Measurements from ENCODE around the gene DCAF8L1. TPM values are rescaled to one million over a fixed set of nuclear protein-coding genes. Genes with fewer than 3 reads are reported as not detected.

DCAF8L1 gene
- total and polyA plus RNA-seq, 2 of the 8 experiments (the other 6 are each of a cell fraction or from before 2014, with no cell fraction given), result not detected

GRCh38 chrX:27933361-27933760 is 47.9 kb downstream of the DCAF8L1 start:
- Histone ChIP-seq H3K27ac (ENCODE audit: low read depth, low read length) (no peak overlapping the region), H4K20me1 (replicated peaks in 1 of 2; ENCODE audit: control insufficient read depth in 1 of 2, insufficient read depth in 2 of 2, low read length in 2 of 2) (no peaks in the 10 kb centered on the region), H4K8ac (ENCODE audit: extremely low read depth, insufficient read depth, low read length) (no peak overlapping the region), H2BK20ac (ENCODE audit: low read length) (no peak overlapping the region), H3K4ac (replicated peaks; ENCODE audit: insufficient read length, low read depth, low read length) (no peak overlapping the region), H2BK12ac (ENCODE audit: low read depth, low read length) (no peak overlapping the region), H3K4me1 (replicated peaks in 1 of 4; ENCODE audit: control insufficient read depth in 3 of 4, insufficient read depth in 4 of 4, low read length in 3 of 4) (no peaks in the 10 kb centered on the region), H3K27me3 (replicated peaks in 1 of 4; ENCODE audit: control insufficient read depth in 3 of 4, extremely low read depth in 1 of 4, insufficient read depth in 3 of 4, low read length in 3 of 4) (no peaks in the 10 kb centered on the region), H4K91ac (replicated peaks; ENCODE audit: insufficient read length, low read length) (no peak overlapping the region), H4K5ac (ENCODE audit: insufficient read length, low read depth, low read length) (no peak overlapping the region), H3K4me2 (ENCODE audit: insufficient read depth in 1 of 2, low read depth in 2 of 2, low read length in 2 of 2) (no peak overlapping the region), H3K79me2 (ENCODE audit: control insufficient read depth in 1 of 2, insufficient read depth in 2 of 2, low read length in 2 of 2) (no peaks in the 10 kb centered on the region), H3K9me3 (ENCODE audit: insufficient read depth in 2 of 2, low read depth in 1 of 2, low read length in 1 of 2) (no peaks in the 10 kb centered on the region), H3K23ac (ENCODE audit: insufficient read length) (no peak overlapping the region), H3K36me3 (ENCODE audit: control insufficient read depth in 2 of 4, insufficient read depth in 4 of 4, low read length in 3 of 4) (no peaks in the 10 kb centered on the region), H3K14ac (ENCODE audit: insufficient read length) (no peak overlapping the region), H2AK5ac (ENCODE audit: low read depth, low read length) (no peak overlapping the region), H2AFZ (ENCODE audit: low read length) (no peak overlapping the region), H3K4me3 (ENCODE audit: extremely low read depth in 1 of 4, insufficient read depth in 2 of 4, low read depth in 3 of 4, low read length in 4 of 4) (no peak overlapping the region), H3K9ac (replicated peaks in 1 of 4; ENCODE audit: extremely low read depth in 1 of 4, low read depth in 3 of 4, low read length in 3 of 4) (no peak overlapping the region), H3K18ac (ENCODE audit: extremely low read depth, low read length) (no peak overlapping the region), H3K23me2 (ENCODE audit: low read depth, low read length) (no peaks in the 10 kb centered on the region), H3K79me1 (ENCODE audit: low read depth, low read length) (no peaks in the 10 kb centered on the region), H2BK5ac (ENCODE audit: low read depth, low read length) (no peak overlapping the region), H3K56ac (replicated peaks; ENCODE audit: insufficient read length, low read depth, low read length) (no peak overlapping the region), H2BK15ac (ENCODE audit: low read length) (no peak overlapping the region), H2BK120ac (replicated peaks; ENCODE audit: low read depth, low read length) (no peak overlapping the region)
- FAIRE-seq, result no peak
- POLR2A ChIA-PET (ENCODE audit: partially characterized antibody), result no interaction called here
- no peak for DNase-seq (ENCODE audit: low read depth in 1 of 2, low spot score in 2 of 2)
- TF ChIP-seq EZH2 (IDR thresholded peaks at IDR 0.05; ENCODE audit: low read depth, low read length, severe bottlenecking), result no peak
- no peak for TF ChIP-seq SP2 (IDR thresholded peaks at IDR 0.05; ENCODE audit: low read length)
- TF ChIP-seq SUZ12 (IDR thresholded peaks at IDR 0.05; ENCODE audit: low read length), result no peak
- TF ChIP-seq TAF1 (IDR thresholded peaks at IDR 0.05; ENCODE audit: low read depth, low read length), result no peak
- no peak for TF ChIP-seq SP4 (IDR thresholded peaks at IDR 0.05; ENCODE audit: low read length)
- no peak for TF ChIP-seq NANOG (IDR thresholded peaks at IDR 0.05; ENCODE audit: insufficient read depth, low read depth, low read length, poor library complexity, severe bottlenecking)
- TF ChIP-seq ASH2L (IDR thresholded peaks at IDR 0.05; ENCODE audit: low read length), result no peak
- no peak for TF ChIP-seq KDM1A (IDR thresholded peaks at IDR 0.05; ENCODE audit: borderline replicate concordance, low read length)
- no peak for TF ChIP-seq HDAC6 (IDR thresholded peaks at IDR 0.05; ENCODE audit: low read depth, low read length)
- TF ChIP-seq CHD1 (IDR thresholded peaks at IDR 0.05; ENCODE audit: low read depth, low read length), result no peak
- TF ChIP-seq, protein P1, sequence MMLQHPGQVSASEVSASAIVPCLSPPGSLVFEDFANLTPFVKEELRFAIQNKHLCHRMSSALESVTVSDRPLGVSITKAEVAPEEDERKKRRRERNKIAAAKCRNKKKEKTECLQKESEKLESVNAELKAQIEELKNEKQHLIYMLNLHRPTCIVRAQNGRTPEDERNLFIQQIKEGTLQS (IDR thresholded peaks at IDR 0.05; ENCODE audit: insufficient read depth, low read depth, low read length), result no peak
- no peak for TF ChIP-seq YY1 (IDR thresholded peaks at IDR 0.05; ENCODE audit: low read depth, low read length)
- no peak for TF ChIP-seq BACH1 (IDR thresholded peaks at IDR 0.05; ENCODE audit: low read length)
- no peak for TF ChIP-seq HDAC2 (IDR thresholded peaks at IDR 0.05; ENCODE audit: borderline replicate concordance in 1 of 2, low read depth in 2 of 2, low read length in 2 of 2)
- TF ChIP-seq TBP (IDR thresholded peaks at IDR 0.05; ENCODE audit: low read depth, low read length), result no peak
- 96% methylated on average over 4 of the region's 4 CpGs; no CpG with 5 or more reads in 1 of the 2 experiments for WGBS, 2 experiments (ENCODE audit: extremely low coverage in 1 of 2, insufficient coverage in 1 of 2, insufficient read length in 1 of 2, insufficient replicate concordance in 2 of 2, low coverage in 1 of 2, low lambda C conversion rate in 2 of 2, missing lambda C conversion rate in 1 of 2)
- CTCF ChIA-PET (ENCODE audit: partially characterized antibody), result no interaction called here

All from H1 (cell line).